ENCODE results near the gene GRHPR.
"Not testable (repeated sequence)": the region's sequence is repeated elsewhere in the genome, so short reads cannot be mapped to it uniquely, and the experiment has no call there.

GRHPR gene

GRCh38 chr9:37451628-37452027 lies 29.1 kb downstream of the GRHPR start:
- FAIRE-seq, result no peak

DNA sequence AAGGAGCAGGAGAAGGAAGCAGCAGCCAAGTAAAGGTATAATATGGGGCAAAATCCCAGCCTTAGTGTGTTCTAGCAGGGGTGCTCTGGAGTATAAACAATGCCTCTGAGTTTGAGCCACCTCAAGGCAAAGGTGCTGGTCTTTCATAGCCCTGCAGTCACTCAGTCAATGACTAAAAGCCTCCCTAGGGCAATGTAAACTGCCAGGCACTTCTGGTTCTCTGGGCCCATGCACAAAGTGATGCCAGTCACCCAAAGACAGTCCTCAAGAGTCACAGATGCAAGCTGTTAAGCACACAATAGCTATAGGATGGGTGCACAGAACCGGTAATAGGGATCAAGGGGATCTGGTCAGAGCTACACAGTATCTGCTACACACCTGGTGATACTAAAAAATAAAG lies 30.1 kb downstream of the GRHPR start:
- no peak for FAIRE-seq

GRCh38 chr9:37453827-37454226 lies 31.3 kb downstream of the GRHPR start:
- no peak for FAIRE-seq

DNA sequence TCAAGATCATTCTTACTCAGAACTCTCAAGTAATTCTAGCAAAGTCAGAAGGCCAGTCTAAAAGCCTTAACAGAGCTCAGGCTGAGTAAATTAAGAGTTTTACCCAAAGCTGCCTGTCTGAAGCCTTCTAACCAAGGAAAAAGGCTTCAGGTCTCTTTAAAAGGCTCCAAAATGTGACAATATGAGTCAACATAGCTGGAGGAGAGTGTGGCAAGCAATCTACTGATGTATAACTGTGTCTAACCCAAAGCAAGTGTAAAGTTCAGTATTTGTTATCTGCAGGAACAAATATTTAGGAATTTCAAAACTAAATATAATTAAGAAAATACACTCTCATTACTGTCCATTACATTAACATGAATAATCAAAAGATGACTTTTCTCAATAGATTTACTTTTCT lies 31.7 kb downstream of the GRHPR start:
- no peak for FAIRE-seq

GRCh38 chr9:37455884-37456647 lies 33.6 kb downstream of the GRHPR start:
- no peak for FAIRE-seq

- FAIRE-seq, result no peak
Observed at GRCh38 chr9:37456817-37457216, 34.3 kb downstream of the GRHPR start.

DNA sequence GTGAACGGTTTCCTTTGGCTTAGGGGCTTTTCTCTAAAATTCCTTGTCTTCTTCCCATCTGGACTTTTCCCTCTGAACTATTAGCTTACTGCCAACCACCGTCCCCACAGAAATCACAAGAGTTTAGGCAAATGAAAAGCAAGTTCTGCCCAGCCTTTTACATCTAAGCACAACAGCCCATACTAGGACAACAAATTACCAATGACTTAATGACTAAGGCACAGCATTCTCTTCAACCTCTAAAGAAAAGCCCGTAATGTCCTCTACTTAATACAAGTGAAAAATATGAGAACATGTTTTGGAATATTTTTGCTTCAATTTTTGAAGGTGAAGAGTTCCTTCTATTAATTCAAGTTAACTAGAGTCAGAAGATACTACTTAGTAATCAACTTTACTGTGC lies 41.5 kb downstream of the GRHPR start:
- FAIRE-seq, result no peak

DNA sequence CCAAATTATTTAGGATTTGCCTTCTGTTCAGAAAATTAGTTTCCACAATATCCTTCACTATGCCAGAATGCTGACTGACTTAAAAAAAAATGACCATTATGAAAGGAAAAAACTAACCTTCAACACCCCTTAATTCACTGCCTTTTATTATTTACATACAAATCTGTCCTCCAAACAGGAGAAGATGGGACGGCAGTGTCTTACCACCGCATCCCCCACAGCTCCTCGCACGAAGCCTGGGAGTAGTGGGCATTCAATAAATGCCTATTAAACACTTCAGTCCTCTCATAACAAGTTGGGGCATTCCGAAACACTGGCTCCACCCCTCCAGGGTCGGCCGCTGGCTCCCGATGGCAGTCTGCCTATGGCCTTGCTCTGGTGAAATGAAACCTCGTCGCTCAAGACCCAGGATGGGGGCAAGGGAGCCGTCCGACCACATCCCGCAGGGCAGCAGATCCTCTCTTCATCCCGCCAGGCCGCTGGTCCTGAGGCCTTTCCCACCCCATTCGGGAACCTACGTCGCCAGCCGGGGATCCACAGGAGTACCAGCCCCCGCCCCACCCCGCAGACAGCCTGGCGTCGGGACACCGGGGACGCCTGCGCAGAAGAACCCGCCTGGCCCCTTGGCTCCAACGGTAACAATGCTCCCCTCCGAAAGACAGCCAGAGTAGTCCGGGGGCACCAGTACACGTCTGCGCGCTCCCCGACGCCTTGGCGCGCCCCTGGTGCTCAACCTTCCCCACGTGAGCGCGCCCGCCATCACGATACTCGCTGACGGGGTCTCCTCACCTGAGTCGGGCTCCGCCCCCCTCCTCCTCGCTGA lies 42.1 kb downstream of the GRHPR start:
- FAIRE-seq, result no peak

DNA sequence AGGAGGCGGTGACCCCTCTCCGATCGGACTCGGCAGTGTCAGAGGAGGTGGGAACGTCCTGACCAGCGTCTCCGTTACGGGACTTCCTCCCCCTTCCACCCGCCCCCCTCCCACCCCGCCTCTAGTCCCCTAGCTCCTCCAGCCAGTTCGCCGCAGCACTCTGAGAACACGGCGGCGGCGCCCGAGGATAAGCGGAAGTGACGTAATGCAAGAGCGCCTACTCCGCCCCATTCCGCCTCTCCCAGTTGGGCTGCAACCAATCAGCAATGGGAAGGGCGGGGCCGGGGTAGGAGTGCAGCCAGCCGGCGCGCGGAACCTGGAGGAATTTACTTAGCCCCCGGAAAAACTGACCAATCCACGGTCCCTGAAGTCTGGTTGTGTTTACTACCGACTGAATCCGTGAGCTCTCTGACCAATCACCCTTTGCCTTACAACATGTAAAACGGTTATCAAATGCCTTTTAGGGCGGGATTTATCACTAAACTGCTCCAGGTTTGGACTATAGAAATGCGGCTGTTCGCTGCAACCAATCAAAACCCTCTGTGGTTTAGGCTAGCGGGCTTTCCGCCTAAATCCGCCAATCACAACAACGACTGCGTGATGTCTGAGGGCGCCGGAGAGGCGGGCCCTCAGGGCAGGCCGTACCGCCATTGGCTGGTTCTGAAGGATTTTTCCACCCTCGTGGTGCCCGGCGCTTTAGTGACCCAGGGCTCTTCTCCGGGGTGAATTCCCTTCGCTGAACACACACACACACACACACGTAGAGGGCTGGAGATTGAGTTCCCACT lies 42.9 kb downstream of the GRHPR start, which contains the start of gene ZBTB5:
TSS of gene ZBTB5 (minus strand) at position 202 of the 788 bp plus-strand sequence. CDS start 22,899 bp downstream, outside the sequence.
- FAIRE-seq, result peak; percentile 97

- no peak for FAIRE-seq
Observed at GRCh38 chr9:37466037-37466709, 43.7 kb downstream of the GRHPR start.

GRCh38 chr9:37467530-37467929 lies 45.0 kb downstream of the GRHPR start:
- FAIRE-seq, result not testable (repeated sequence)

DNA sequence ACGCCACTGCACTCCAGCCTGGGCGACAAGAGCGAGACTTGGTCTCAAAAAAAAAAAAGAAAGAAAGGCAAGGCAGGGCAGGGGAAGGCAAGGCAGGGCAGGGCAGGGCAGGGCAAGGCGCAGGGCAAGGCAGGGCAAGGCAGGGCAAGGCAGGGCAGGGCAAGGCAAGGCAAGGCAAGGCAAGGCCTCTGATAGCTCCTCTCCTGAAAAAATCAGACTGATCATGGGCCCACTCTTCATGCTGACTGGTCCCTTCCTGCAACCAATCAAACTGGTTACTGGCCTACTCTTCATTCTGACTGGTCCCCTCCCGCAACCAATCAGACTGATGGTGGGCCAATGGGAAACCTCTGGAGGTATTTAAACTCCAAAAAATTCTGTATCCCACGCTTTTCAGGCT lies 46.1 kb downstream of the GRHPR start:
- no peak for FAIRE-seq

- peak; percentile 82 for FAIRE-seq
Observed at GRCh38 chr9:37471942-37472684, 49.6 kb downstream of the GRHPR start.

DNA sequence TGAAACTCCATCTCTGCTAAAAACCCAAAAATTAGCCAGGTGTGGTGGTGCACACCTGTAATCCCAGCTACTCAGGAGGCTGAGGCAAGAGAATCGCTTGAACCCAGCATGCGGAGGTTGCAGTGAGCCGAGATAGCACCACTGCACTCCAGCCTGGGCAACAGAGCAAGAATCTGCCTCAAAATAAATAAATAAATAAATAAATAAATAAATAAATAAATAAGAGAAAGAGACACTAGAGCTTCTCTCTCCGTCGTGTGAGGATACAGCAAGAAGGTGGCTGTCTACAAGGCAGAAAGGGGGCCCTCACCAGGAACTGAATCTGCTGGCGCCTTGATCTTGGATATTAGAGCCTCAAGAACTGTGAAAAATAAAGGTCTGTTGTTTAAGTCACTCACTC lies 51.5 kb downstream of the GRHPR start:
- FAIRE-seq, result not testable (repeated sequence)

- no peak for FAIRE-seq
Observed at GRCh38 chr9:37474438-37474837, 51.9 kb downstream of the GRHPR start.

- FAIRE-seq, result no peak
Observed at GRCh38 chr9:37476930-37477329, 54.4 kb downstream of the GRHPR start.

DNA sequence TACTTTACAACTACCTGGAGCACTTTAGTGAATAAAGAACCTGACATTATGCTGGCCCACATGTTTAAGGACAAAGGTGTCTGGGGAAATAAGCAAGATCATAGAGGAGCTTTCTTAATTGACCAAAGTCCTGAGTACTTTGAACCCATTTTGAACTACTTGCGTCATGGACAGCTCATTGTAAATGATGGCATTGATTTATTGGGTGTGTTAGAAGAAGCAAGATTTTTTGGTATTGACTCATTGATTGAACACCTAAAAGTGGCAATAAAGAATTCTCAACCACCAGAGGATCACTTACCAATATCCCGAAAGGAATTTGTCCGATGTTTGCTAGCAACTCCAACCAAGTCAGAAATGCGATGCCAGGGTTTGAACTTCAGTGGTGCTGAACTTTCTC lies 54.9 kb downstream of the GRHPR start:
- not testable (repeated sequence) for FAIRE-seq

DNA sequence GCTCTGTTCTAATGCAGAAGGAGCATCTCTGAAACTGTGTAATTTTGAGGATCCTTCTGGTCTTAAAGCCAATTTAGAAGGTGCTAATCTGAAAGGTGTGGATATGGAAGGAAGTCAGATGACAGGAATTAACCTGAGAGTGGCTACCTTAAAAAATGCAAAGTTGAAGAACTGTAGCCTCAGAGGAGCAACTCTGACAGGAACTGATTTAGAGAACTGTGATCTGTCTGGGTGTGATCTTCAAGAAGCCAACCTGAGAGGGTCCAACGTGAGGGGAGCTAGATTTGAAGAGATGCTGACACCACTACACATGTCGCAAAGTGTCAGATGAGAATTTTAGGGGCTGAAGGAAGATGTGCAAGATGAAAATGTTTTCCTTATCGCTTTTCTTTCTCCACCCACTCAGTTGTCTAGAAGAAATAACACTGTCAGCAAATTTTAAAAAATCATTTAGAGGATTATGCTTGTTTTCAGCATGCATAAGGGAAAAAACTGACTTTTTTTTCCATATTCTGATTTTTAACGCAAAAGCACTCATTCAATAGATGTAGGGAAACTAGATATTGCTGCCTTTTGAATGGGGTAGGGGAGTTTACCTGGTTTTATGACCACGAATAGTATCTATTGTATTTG lies 55.6 kb downstream of the GRHPR start:
- not testable (repeated sequence) for FAIRE-seq

DNA sequence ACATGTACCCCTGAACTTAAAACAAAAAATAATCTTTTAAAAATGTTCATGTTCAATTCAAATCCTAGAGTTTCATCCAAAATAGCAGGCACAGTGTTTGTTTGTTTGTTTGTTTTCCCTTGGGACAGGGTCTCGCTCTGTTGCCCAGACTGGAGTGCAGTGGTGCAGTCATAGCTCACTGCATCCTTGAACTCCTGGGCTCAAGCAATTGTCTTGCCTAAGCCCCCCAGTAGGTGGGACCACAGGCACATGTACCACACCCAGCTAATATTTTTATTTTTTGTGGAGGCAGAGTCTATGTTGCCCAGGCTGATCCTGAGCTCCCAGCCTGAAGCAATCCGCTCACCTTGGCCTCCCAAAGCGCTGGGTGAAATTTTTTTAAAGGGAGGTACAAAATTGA lies 58.3 kb downstream of the GRHPR start:
- no peak for FAIRE-seq

DNA sequence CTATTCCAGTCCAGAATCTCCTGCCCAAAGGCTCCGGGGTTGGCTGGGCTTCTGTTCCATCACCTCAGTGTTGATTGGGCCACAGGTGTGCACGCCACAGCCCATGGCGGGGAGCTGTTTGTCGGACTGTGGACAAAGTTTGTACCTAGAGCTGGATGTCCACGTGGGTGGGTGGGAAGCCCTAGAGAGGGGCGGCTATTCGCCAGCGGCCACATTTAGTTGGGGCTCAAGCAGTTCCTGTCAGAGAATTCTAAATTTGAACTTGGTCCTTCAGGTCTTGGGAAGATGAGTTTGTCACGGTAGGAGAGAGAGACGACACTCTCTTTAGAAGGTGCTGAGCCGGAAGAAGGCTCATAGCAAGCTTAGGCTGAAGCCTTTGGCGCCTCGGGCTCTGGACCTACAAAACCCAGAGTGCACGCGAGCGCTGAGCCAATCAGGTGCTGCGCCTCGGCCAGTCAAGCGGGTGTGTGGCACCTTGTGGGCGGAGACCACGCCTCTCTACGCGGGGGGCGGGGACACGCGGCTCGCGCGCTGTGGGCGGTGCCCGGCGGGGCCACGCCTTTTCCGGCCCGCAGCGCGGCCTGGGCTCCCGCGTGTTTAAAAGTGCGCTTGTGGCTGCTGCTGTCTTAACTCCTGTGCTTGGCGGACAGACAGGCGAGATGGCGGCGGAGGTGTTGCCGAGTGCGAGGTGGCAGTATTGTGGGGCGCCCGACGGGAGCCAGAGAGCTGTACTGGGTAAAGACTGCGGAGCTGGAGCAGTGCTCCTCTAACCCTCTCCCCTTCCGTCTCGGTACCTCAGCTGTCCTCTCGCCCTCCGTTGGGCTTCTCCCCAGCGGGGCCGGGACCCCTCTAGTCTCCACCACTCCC lies 63.1 kb downstream of the GRHPR start, which contains the start of gene POLR1E:
TSS of gene POLR1E (plus strand) at position 560 of the 867 bp plus-strand sequence. CDS start at position 660, 100 bp downstream.
- no peak for FAIRE-seq
